K562 (cell line): ENCODE measurements around the gene ZNF609. TPM values are rescaled to one million over a fixed set of nuclear protein-coding genes. Genes with fewer than 3 reads are reported as not detected.
A peak's percentile ranks its signal among the peaks of the same experiment; 100 is the strongest.

Experiments used
- ATAC-seq: fragments of 200-7000 bp; cut with Tn5 transposase; 3 replicates; pipeline ENCODE4 v1.9.1; 2020; ENCODE audit warnings: moderate library complexity
- BruUV-seq: library from RNA; stranded (reverse); fragments of 400-500 nt; replicated peaks from 2 replicates; lab custom pipeline; 2021; lab: Mats Ljungman, UMichigan
- CTCF ChIA-PET: fragments of 300-600 bp; formaldehyde crosslinking; extraction: SDS; loops from one replicate; lab custom pipeline; 2021; ENCODE audit warnings: low intra/inter-chr PET ratio; lab: Yijun Ruan, JAX
- POLR2A ChIA-PET: fragments of 300-600, 350-650 bp; sonication (Branson Sonifier 250); formaldehyde crosslinking; extraction: SDS; loops from one replicate; lab custom pipeline; 2021; ENCODE audit warnings: antibody characterized with exemption, inconsistent platforms; lab: Yijun Ruan, JAX
- DNase-seq, 4 experiments: peaks; one replicate each; pipeline versions ENCODE4 v3.0.0 to v3.0.0-alpha.2; 2011 to 2018; ENCODE audit warnings: low spot score in 3 of 4, mixed read lengths in 3 of 4; ENCODE audit errors: extremely low read depth in 1 of 4
- FAIRE-seq: peaks from 2 replicates; lab custom pipeline; 2011; peaks lifted over from hg19 to GRCh38; lab: Jason Lieb, UNC
- H2AFZ ChIP-seq: 2 replicates; pipeline ENCODE4 v1.6.0; 2011; ENCODE audit warnings: low read depth, low read length, control low read depth, inconsistent platforms
- H3K27ac ChIP-seq: fragments of 200-600 bp; 3 replicates; pipeline ENCODE4 v1.8.0; 2011; ENCODE audit warnings: low read depth, mild to moderate bottlenecking, control low read depth, inconsistent platforms, low read length, moderate library complexity, mixed read lengths; ENCODE audit errors: extremely low read depth
- H3K27me3 ChIP-seq, 2 experiments: fragments of 300-600 bp in 1 of 2; 2 replicates in 1 of 2; 3 replicates in 1 of 2; pipeline versions ENCODE4 v1.6.0 to v1.8.0; 2011; ENCODE audit warnings: inconsistent platforms in 2 of 2, low read length in 2 of 2, mild to moderate bottlenecking in 1 of 2, mixed read lengths in 1 of 2, moderate library complexity in 1 of 2; ENCODE audit not compliant: control insufficient read depth in 2 of 2, insufficient read depth in 2 of 2
- H3K36me3 ChIP-seq: fragments of 300-600 bp; 3 replicates; pipeline ENCODE4 v1.8.0; 2011; ENCODE audit warnings: mild to moderate bottlenecking, low read length, inconsistent platforms; ENCODE audit not compliant: control insufficient read depth, insufficient read depth
- H3K4me1 ChIP-seq, 2 experiments: fragments of 200-600 bp in 1 of 2; replicated peaks in 1 of 2; 2 replicates in 1 of 2; 3 replicates in 1 of 2; pipeline versions ENCODE4 v1.5.1 to v1.8.0; 2011; ENCODE audit warnings: inconsistent platforms in 2 of 2, low read length in 2 of 2, mild to moderate bottlenecking in 1 of 2, mixed read lengths in 1 of 2, moderate library complexity in 1 of 2; ENCODE audit not compliant: control insufficient read depth in 2 of 2, insufficient read depth in 2 of 2
- H3K4me2 ChIP-seq: 2 replicates; pipeline ENCODE4 v1.6.1; 2011; ENCODE audit warnings: low read length, control low read depth, inconsistent platforms, mixed read lengths; ENCODE audit not compliant: insufficient read depth
- H3K4me3 ChIP-seq: fragments of 200-600 bp; sonication (generic), shearing (Covaris generic); 2 replicates; pipeline ENCODE4 v1.5.1; 2016; ENCODE audit warnings: control low read depth, inconsistent platforms
- H3K79me2 ChIP-seq: fragments of 200-600 bp; 3 replicates; pipeline ENCODE4 v1.8.0; 2011; ENCODE audit warnings: low read length, inconsistent platforms; ENCODE audit not compliant: control insufficient read depth, insufficient read depth
- H3K9ac ChIP-seq, 2 experiments: 2 replicates each; pipeline versions ENCODE4 v1.6.0 to v1.6.1; 2011; ENCODE audit warnings: low read depth in 2 of 2, low read length in 2 of 2, control low read depth in 1 of 2, inconsistent platforms in 1 of 2, mild to moderate bottlenecking in 1 of 2, mixed read lengths in 1 of 2; ENCODE audit not compliant: insufficient read depth in 1 of 2
- H3K9me1 ChIP-seq: one replicate; pipeline ENCODE4 v1.6.0; 2011; ENCODE audit warnings: inconsistent platforms, mild to moderate bottlenecking, low read length, moderate library complexity; ENCODE audit not compliant: control insufficient read depth, insufficient read depth
- H3K9me3 ChIP-seq: replicated peaks from 2 replicates; pipeline ENCODE4 v1.5.1; 2011; ENCODE audit warnings: low read depth, low read length, inconsistent platforms; ENCODE audit not compliant: control insufficient read depth, insufficient read depth
- H4K20me1 ChIP-seq: replicated peaks from 2 replicates; pipeline ENCODE4 v1.6.1; 2011; ENCODE audit warnings: low read length, inconsistent platforms, mixed read lengths; ENCODE audit not compliant: control insufficient read depth, insufficient read depth
- ARID2 ChIP-seq: fragments of 450-650 bp; IDR thresholded peaks from 2 replicates; pipeline ENCODE4 v1.6.1; 2017; ENCODE audit warnings: antibody characterized with exemption, mild to moderate bottlenecking
- CCNT2 ChIP-seq: IDR thresholded peaks from 2 replicates; pipeline ENCODE4 v1.6.1; 2011; ENCODE audit warnings: borderline replicate concordance, low read depth, mild to moderate bottlenecking, moderate library complexity, mixed read lengths, low read length; ENCODE audit not compliant: insufficient read length; ENCODE audit errors: extremely low read depth
- EHMT2 ChIP-seq: fragments of 450-650 bp; IDR thresholded peaks from 2 replicates; pipeline ENCODE4 v1.6.1; 2018; ENCODE audit warnings: antibody characterized with exemption
- HDAC8 ChIP-seq: fragments of 450-650 bp; IDR thresholded peaks from 2 replicates; pipeline ENCODE4 v1.6.1; 2016; ENCODE audit warnings: mild to moderate bottlenecking, missing genetic modification characterization, moderate library complexity, missing compliant biosample characterization
- JUND ChIP-seq, 2 experiments: IDR thresholded peaks; 2 replicates in 1 of 2; 3 replicates in 1 of 2; pipeline ENCODE4 v1.6.1; 2011; ENCODE audit warnings: borderline replicate concordance in 2 of 2, low read depth in 2 of 2, low read length in 2 of 2, improper control_type of control experiment in 1 of 2, missing biosample characterization in 1 of 2, missing genetic modification characterization in 1 of 2, missing genetic modification reagents in 1 of 2
- MCM3 ChIP-seq: fragments of 450-650 bp; IDR thresholded peaks from 2 replicates; pipeline ENCODE4 v1.6.1; 2016
- MEF2D ChIP-seq: conservative IDR thresholded peaks from 2 replicates; pipeline ENCODE4 v1.6.1; 2016; ENCODE audit warnings: low read depth, missing genetic modification characterization, missing compliant biosample characterization
- MEIS2 ChIP-seq: fragments of 450-650 bp; IDR thresholded peaks from 2 replicates; pipeline ENCODE4 v1.6.1; 2014; ENCODE audit warnings: mild to moderate bottlenecking; ENCODE audit not compliant: partially characterized antibody
- NCOA1 ChIP-seq: fragments of 450-650 bp; IDR thresholded peaks from 2 replicates; pipeline ENCODE4 v1.6.1; 2016; ENCODE audit warnings: low read depth
- NR3C1 ChIP-seq: sonication (generic); formaldehyde crosslinking; IDR thresholded peaks from 2 replicates; pipeline ENCODE4 v1.8.1; 2022; ENCODE audit warnings: missing genetic modification reagents
- PCBP2 ChIP-seq: fragments of 200-400 bp; formaldehyde crosslinking; IDR thresholded peaks from 2 replicates; pipeline ENCODE4 v1.6.1; 2018; ENCODE audit warnings: low read length, low read depth, mild to moderate bottlenecking, moderate library complexity; ENCODE audit not compliant: poor library complexity, severe bottlenecking
- RBM22 ChIP-seq: fragments of 200-400 bp; formaldehyde crosslinking; IDR thresholded peaks from 2 replicates; pipeline ENCODE4 v1.6.1; 2018; ENCODE audit warnings: low read length, low read depth; ENCODE audit not compliant: poor library complexity, severe bottlenecking
- SP1 ChIP-seq: sonication (generic); formaldehyde crosslinking; IDR thresholded peaks from 2 replicates; pipeline ENCODE4 v1.8.1; 2022; ENCODE audit warnings: mild to moderate bottlenecking, missing genetic modification reagents
- STAG1 ChIP-seq: sonication (generic); formaldehyde crosslinking; IDR thresholded peaks from 2 replicates; pipeline ENCODE4 v1.5.0; 2020; ENCODE audit warnings: missing genetic modification reagents, borderline replicate concordance
- ZNF316 ChIP-seq: fragments of 450-650 bp; IDR thresholded peaks from 2 replicates; pipeline ENCODE4 v1.6.1; 2016
- ZNF644 ChIP-seq: fragments of 200-800 bp; sonication (Bioruptor generic); IDR thresholded peaks from 2 replicates; pipeline ENCODE4 v1.6.1; 2016; ENCODE audit warnings: low read depth, missing genetic modification characterization, missing compliant biosample characterization
- WGBS: fragments of 100-300 bp; shearing (Covaris generic); methylation state at CpG from one replicate; pipeline ENCODE4 v1.1.6; 2016; ENCODE audit warnings: low coverage, mixed read lengths; ENCODE audit not compliant: insufficient coverage; ENCODE audit errors: missing lambda C conversion rate; 5-methylcytosine and 5-hydroxymethylcytosine counted together
- in situ Hi-C: fragments of 300-500 bp; cut with MboI; formaldehyde crosslinking; loops from 4 replicates; pipeline ENCODE4 v1.15.0; 2018; ENCODE audit warnings: inconsistent platforms, mixed read lengths
- intact Hi-C: fragments of 100-400 bp; cut with micrococcal nuclease; formaldehyde crosslinking; loops from 2 replicates; pipeline ENCODE4 v1.14.2; 2022
- polyA plus RNA-seq, 8 experiments: library from polyadenylated mRNA; depleted of rRNA in 4 of 8; stranded (reverse) in 5 of 8; unstranded in 3 of 8; fragments of >200 nt; fragmentation: Nextera tagmentation in 2 of 8; fragmentation: Illumina TruSeq in 1 of 8; extraction: Ambion mirVana in 2 of 8; extraction: Trizol in 1 of 8; gene quantifications; 2 replicates each; pipeline versions ENCODE4 v1.2.1 to v1.2.3, GENCODE V29; 2011 to 2014; ENCODE audit warnings: inconsistent platforms in 1 of 8, missing spikeins in 1 of 8
- total RNA-seq, 7 experiments: library from RNA; depleted of rRNA in 6 of 7; stranded (reverse); fragments of >200 nt in 6 of 7; fragmentation: Illumina TruSeq in 2 of 7; extraction: Trizol in 2 of 7; gene quantifications; 2 replicates each; pipeline versions ENCODE4 v1.2.1 to v1.2.3, GENCODE V29; 2011 to 2021; ENCODE audit warnings: low replicate concordance in 1 of 7
- TF ChIP-seq, protein P1 (sequence below): fragments of 450-650 bp; formaldehyde crosslinking; IDR thresholded peaks from 2 replicates; pipeline ENCODE4 v1.4.0; 2020; ENCODE audit warnings: mild to moderate bottlenecking
- TF ChIP-seq, protein P2 (sequence below): fragments of 250-450 bp; sonication (Bioruptor Pico); IDR thresholded peaks from 2 replicates; pipeline ENCODE4 v1.4.0; 2020; ENCODE audit warnings: mild to moderate bottlenecking, moderate library complexity, borderline replicate concordance

Gene ZNF609
- total and polyA plus RNA-seq, 9 of the 15 experiments (the other 6 are each of a cell fraction or from before 2014, with no cell fraction given): 3.0 to 38.7 (median 17.8) TPM

DNA sequence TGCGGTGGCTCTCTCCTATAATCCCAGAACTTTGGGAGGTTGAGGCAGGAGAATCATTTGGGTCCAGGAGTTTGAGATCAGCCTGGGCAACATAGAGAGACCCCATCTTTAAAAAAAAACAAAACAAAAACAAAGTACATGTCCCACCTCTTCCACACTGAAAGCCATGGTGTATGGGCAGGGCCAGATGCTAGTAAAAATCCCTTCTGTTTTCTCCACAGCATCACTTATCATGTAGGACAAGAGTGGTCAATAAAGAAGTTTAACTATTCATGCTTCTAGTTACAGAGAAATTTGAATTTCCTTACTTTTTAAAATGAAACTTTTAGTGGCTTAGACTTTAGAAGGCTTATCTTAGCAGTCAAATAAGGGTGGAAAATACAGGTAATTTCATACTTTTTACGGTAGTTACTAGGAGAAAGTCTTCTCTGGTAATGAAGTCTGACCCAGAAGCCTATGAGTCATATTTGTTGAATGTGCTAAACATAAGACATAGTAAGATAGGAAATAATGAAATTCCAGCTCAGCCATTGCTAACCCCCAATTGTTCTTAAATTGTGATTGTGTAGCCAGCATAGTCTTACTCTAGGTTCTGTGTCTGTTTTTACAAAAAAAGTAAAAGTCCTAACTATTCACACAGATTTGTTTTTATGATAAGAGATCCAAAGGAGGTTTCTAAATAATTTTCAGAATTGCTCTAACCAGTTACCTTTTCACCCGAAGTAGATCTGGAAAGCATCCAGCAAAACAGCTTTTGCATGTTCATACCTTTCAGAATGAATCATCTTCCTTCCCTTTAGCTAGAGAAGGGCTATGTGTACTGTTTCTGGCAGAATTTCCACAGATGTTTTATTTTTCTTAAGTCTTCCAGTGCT is 16.4 kb upstream of the ZNF609 start:
- H3K36me3 ChIP-seq: peaks cover 2% of the 10 kb centered on the region; the same call in 1 of the 3 replicates
- intact Hi-C loops (no loop called here), in situ Hi-C loops (no loop called here)
- no peak overlapping the region for H3K4me3 ChIP-seq
- no peak overlapping the region for H3K9ac ChIP-seq
- H3K9me3 ChIP-seq: no peaks in the 10 kb centered on the region
- 0 out of 3 replicates have a peak overlapping the region, but pooled peaks have one; percentile 11 for H3K27ac ChIP-seq
- no peak overlapping the region for H2AFZ ChIP-seq
- ChIA-PET POLR2A (interaction anchor here (0.6 to 1.0 kb wide), 3 partner anchors 8 to 17 kb away, joined by 3 to 4 read pairs (median 3); partner anchors contain the start of gene ZNF609), CTCF (no interaction called here)
- DNase-seq (peak; percentile 48 to 65 (median 52)), ATAC-seq (peak; percentile 73), FAIRE-seq (peak; percentile 72)
- 37% methylated on average over 3 of the region's 3 CpGs for WGBS
- peaks cover 3 to 14% of the 10 kb centered on the region in 2 experiments; a peak in 2 of 5 replicates for H3K4me1 ChIP-seq
- H3K4me2 ChIP-seq: no peak overlapping the region
- no TSS peak for BruUV-seq
- no peaks in the 10 kb centered on the region for H3K27me3 ChIP-seq
- no peaks in the 10 kb centered on the region for H3K9me1 ChIP-seq
- H3K79me2 ChIP-seq: no peaks in the 10 kb centered on the region
- peaks cover 2% of the 10 kb centered on the region; the same call in 1 of the 2 replicates for H4K20me1 ChIP-seq
- TF ChIP-seq NCOA1: no peak
- no peak for TF ChIP-seq PCBP2
- no peak for TF ChIP-seq CCNT2
- TF ChIP-seq ZNF316: 0 out of 2 replicates have a peak, but pooled peaks have one; percentile 5
- no peak for TF ChIP-seq RBM22
- no peak for TF ChIP-seq ARID2
- TF ChIP-seq, protein P1, sequence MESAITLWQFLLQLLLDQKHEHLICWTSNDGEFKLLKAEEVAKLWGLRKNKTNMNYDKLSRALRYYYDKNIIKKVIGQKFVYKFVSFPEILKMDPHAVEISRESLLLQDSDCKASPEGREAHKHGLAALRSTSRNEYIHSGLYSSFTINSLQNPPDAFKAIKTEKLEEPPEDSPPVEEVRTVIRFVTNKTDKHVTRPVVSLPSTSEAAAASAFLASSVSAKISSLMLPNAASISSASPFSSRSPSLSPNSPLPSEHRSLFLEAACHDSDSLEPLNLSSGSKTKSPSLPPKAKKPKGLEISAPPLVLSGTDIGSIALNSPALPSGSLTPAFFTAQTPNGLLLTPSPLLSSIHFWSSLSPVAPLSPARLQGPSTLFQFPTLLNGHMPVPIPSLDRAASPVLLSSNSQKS (CRISPR knock-in tag): no peak
- TF ChIP-seq HDAC8 (tag): no peak
- no peak for TF ChIP-seq STAG1 (CRISPR knock-in tag)
- no peak for TF ChIP-seq ZNF644 (tag)
- no peak for TF ChIP-seq MEF2D (tag)
- TF ChIP-seq MEIS2: peak; percentile 62
- TF ChIP-seq, protein P2, sequence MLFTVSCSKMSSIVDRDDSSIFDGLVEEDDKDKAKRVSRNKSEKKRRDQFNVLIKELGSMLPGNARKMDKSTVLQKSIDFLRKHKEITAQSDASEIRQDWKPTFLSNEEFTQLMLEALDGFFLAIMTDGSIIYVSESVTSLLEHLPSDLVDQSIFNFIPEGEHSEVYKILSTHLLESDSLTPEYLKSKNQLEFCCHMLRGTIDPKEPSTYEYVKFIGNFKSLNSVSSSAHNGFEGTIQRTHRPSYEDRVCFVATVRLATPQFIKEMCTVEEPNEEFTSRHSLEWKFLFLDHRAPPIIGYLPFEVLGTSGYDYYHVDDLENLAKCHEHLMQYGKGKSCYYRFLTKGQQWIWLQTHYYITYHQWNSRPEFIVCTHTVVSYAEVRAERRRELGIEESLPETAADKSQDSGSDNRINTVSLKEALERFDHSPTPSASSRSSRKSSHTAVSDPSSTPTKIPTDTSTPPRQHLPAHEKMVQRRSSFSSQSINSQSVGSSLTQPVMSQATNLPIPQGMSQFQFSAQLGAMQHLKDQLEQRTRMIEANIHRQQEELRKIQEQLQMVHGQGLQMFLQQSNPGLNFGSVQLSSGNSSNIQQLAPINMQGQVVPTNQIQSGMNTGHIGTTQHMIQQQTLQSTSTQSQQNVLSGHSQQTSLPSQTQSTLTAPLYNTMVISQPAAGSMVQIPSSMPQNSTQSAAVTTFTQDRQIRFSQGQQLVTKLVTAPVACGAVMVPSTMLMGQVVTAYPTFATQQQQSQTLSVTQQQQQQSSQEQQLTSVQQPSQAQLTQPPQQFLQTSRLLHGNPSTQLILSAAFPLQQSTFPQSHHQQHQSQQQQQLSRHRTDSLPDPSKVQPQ (CRISPR knock-in tag): no peak
- TF ChIP-seq NR3C1: no peak
- TF ChIP-seq EHMT2: no peak
- TF ChIP-seq JUND (IDR thresholded peaks at IDR 0.05; ENCODE audit: borderline replicate concordance, low read depth, low read length): peak; percentile 59; the same call in 1 of the 2 replicates
- TF ChIP-seq JUND (tag; IDR thresholded peaks at IDR 0.05; ENCODE audit: borderline replicate concordance, low read depth, low read length): peak; percentile 68; the same call in 2 of the 3 replicates
- TF ChIP-seq MCM3: no peak
- no peak for TF ChIP-seq SP1 (CRISPR knock-in tag)
